Activated CD8-positive, alpha-beta memory T cell treated with anti-CD3 and anti-CD28 coated beads, Interleukin-2, amount 50 U/mL, for 24 hours (primary cell): ENCODE data around the gene MCF2L.
"Not testable (repeated sequence)": the region's sequence is repeated elsewhere in the genome, so short reads cannot be mapped to it uniquely, and the experiment has no call there.

Experiments used
- DNase-seq: peaks from one replicate; pipeline ENCODE4 v3.0.0-alpha.2; 2020; ENCODE audit errors: extremely low read depth

The MCF2L gene, protein sequence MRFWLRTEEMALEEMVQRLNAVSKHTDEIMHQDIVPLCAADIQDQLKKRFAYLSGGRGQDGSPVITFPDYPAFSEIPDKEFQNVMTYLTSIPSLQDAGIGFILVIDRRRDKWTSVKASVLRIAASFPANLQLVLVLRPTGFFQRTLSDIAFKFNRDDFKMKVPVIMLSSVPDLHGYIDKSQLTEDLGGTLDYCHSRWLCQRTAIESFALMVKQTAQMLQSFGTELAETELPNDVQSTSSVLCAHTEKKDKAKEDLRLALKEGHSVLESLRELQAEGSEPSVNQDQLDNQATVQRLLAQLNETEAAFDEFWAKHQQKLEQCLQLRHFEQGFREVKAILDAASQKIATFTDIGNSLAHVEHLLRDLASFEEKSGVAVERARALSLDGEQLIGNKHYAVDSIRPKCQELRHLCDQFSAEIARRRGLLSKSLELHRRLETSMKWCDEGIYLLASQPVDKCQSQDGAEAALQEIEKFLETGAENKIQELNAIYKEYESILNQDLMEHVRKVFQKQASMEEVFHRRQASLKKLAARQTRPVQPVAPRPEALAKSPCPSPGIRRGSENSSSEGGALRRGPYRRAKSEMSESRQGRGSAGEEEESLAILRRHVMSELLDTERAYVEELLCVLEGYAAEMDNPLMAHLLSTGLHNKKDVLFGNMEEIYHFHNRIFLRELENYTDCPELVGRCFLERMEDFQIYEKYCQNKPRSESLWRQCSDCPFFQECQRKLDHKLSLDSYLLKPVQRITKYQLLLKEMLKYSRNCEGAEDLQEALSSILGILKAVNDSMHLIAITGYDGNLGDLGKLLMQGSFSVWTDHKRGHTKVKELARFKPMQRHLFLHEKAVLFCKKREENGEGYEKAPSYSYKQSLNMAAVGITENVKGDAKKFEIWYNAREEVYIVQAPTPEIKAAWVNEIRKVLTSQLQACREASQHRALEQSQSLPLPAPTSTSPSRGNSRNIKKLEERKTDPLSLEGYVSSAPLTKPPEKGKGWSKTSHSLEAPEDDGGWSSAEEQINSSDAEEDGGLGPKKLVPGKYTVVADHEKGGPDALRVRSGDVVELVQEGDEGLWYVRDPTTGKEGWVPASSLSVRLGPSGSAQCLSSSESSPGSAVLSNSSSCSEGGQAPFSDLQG

DNA sequence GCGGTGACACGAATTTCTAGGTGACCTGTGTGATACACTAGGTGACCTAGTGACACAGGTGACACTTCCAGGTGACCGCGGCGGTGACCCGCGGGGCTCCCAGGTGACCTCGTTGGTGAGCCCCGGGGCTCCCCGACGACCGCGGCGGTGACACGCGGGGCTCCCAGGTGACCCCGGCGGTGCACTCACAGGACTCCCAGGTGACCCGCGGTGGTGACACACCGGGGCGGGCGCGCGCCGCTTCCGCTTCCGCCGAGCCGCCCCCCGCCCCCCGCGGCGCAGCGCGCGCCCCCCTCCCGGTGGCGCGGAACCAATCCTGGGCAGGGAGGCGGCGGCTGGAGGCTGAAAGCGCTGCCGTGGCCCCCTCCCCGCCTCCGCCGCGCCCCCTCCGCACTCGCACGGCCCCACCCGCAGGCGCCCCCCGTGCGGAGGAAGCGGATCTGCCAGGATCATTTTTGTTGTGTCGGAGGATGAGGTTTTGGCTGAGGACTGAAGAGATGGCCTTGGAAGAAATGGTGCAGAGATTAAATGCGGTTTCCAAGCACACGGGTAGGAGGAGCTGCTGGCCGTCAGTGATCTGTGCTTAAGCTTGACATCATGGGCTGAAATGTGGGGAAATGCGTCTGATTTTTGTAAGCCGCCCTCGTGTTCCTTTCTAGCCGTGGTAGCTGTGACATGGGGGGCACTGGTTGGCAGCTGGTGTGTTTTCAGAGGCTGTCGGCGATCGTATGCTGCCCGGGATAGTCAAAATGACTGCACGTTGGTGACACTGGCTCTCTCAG, at the start of gene MCF2L:
Gene MCF2L, plus strand, starts transcription at position 305 of the 782 bp plus-strand sequence. Its CDS starts 166 bp downstream, at position 471.
- DNase-seq: no peak

DNA sequence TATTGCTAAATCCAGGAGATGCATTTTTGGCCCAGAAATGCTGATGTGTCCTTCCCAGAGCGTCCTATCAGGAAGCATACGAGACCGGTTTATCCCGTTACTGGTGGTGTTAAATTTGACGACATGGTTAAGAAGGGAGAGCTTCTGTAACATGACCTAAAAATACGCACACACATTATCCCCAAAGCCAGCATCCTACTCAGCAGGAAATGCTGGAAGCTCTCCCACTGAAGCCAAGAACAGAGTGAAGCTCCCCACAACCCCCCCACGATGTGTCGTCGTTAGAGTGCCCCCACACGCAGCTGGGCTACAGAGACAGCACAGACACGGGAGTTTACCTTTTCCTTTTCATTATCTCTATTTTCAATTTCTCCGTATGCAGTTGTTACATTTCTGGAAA, 45.1 kb upstream of the MCF2L start:
- DNase-seq: no peak

DNA sequence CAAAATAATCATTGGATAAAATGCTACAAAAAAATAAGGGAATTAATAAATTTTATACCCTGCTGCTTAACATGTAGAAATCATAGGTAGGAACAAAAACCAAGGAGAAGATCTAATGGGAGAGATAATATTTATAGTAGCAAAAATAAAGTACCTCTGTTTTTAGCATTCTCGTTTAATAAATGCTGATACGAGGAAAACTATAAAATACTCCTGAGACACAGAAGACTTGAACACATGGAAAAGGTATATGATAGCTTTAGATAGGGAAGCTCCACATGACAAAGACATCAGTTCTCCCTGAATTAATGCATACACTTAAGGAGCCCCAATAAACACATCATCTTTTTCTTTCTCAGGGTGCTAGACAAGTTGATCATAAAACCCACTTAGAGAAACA, 44.6 kb upstream of the MCF2L start:
- DNase-seq: no peak

DNA sequence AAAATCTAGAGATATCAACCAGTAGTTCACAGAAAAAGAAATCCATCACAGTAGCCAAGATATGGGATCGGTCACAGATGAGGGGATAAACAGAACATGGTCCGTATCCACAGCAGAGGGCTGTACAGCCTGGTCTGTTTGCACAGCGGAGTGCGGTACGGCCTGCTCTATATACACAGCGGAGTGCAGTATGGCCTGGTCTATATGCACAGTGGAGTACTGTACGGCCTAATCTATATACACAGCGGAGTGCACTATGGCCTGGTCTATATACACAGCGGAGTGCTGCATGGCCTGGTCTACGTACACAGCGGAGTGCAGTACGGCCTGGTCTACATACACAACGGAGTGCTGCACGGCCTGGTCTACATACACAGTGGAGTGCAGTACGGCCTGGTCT, 43.0 kb upstream of the MCF2L start:
- no peak for DNase-seq

DNA sequence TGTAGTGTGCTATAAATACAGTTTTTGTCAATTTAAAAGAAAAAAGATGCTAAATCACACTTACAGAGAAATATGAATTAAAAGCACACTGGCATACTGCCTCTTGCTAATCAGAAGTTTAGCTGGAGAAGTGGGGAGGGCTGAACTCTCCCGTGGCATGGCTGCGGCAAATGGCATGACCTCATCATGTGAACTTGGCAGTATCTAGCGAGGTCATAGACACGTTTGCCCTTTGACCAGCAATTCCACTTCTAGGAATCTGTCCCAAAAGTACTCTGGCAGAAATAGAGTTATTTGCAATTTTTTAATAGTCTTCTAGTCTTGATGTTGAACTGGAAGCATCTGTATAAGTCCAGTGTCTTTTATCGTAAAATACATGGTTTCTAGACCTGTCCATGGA, 42.0 kb upstream of the MCF2L start:
- no peak for DNase-seq

DNA sequence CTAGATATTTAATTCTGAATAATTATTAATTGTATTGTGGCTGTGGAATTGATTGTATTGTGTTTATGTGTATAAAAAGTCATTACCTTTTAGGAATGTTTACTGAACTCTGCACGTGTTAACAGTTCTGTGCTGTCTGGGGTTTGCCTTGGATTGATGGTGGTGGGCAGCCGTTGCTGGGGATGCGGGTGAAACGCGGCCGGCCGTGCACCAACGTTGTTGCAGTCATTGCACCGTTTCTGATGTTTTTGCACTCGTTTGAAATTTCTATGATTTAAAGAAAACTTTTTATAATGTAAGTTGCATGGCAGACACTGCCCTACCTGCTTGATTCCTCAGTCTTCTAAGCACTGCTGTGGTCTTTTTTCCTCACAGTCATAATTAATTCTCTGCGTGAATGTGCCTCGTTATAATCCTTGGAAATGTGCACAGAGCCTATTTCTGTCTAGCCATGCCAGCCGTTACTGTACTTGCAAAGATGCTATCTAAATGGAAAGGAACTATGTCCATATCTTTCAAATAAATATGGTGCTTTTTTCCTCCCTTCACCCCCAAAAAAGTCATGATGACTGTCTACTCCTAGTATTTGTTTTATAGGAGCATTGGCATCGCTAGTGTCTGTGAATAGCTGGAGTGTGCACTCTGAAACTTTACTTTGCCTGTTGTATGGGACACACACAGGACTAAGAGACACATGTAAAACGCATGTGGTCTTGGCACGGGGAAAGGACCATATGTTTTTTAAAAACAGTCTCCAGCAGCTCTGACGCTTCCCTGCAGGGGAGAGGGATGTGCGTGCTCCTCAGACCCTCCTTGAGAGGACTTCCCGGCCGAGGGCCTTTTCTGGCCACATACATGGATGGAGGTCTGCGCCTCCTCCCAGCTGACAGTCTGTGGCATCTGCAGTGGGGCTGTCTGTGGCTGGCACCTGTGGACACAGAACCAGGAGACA, 40.7 kb upstream of the MCF2L start:
- DNase-seq: no peak

DNA sequence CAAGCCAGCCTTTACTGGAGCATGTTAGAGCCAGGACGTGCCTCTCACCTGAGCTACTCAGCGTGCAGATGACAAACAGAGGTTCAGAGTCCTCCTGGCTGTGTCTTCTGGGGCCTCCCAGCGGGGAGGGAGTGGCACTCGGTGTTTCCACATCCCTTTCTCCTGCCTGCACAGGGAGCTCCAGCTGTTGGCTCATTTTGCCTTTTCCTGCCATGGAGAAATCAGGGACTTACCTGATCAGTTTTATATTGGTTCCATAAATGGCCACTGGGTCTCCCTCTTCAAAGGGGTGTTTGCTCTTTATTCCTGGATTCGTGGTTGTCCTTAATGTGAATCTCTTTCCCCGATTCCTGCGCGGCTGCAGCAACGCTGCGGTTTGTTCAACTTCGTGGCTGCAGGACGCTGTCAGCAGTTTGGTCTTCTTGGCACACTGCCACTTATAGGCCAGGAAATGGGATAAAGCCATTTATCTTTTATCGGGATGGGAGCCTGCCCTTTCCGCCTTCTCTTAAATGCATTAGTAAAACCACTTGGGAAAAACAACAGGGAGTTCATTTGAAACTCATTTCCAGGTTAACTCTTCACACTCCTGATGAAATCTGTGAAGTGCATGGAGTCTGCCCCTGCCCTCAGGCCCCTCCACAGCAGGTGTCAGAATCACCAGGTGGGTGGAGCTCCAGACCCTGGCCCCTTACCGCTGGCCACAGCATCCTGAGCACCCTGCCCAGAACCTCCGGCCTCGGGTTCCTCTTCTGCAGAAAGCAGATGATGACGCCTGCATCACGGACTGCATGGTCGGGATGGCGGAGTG, 39.8 kb upstream of the MCF2L start:
- no peak for DNase-seq

DNA sequence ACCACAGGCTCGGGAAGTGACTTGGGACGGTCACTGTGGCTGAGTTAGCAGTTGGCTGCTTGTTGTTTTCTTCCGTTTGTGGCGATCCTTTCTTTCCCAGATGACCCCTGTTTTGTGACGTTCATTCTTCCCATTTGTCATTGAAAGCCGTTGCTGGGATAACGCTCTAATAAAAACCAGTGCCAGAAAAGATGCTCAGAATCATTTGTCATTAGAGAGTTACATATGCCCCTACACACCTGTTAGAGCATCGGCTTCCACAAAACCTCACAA, 39.3 kb upstream of the MCF2L start:
- no peak for DNase-seq

DNA sequence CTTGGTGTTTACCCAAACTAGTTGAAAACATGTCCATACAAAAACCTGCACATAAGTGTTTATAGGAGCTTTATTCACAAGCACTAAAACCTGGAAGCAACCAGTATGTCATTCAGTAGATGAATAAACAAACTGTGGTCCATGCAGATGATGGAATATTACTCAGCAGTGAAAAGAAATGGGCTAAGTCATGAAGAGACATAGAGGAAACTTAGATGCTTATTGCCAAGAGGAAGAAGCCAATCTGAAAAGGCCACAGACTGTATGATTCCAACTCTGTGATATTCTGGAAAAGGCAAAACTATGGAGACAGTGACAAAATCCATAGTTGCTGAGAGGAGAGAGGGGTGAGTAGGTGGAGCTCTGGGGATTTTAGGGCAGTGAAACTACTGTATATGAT, 38.8 kb upstream of the MCF2L start:
- no peak for DNase-seq

DNA sequence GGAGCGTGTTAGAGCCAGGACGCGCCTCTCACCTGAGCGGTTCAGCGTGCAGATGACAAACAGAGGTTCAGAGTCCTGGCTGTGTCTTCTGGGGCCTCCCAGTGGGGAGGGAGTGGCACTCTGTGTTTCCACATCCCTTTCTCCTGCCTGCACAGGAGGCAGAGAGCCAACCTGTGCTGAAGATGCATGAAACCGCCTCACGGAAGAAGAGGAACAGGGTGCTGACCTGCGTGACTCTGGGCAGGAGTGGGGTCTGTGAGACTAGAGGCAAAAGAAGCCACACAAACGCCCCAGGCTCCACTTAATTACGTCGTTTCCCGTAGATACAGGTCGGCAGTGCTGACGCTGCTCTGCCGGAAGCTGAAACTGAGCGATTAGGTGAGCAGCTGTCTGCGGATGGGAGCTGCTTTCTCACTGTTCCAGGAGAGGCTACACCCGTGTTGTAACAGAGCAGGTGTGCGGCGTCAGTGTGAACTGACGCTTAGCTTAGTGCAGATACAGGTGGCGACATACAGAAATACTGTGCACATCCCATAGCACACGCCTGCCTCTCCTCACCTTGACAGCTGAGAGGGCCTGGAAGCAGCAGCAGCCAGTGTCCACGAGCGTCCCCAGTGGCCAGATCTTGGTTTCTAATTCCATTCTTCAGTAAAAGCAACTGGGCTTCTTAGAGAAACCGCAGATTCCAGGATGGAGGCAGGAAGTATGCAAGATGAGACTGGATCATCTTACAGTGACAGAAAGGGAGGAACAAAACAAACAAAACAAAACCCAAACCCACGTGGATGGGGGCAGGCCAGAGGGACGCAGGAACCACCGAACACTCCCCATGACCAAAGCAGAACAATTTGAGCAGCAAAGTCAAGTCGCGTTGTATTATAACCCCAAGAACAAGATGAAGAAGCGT, 37.7 kb upstream of the MCF2L start:
- DNase-seq: no peak

DNA sequence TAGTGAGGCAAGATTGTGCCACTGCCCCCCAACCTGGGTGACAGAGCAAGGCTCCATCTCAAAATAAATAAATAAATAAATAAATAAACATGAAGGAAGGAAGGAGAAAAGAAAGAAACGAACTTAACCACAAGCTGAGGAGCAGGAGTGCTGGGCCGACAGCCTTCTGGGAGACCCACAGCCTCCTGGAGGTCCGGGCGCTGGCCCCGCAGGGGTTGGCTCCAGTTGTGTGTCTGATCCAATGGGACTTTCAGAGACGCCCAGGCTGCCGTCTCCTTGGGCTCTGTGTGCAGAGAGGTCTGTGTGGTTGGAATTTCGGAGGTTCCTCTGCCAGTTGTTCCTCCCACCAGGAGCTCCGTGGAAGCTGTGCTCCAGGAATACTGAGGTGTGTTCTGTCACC, 36.0 kb upstream of the MCF2L start:
- DNase-seq: no peak

DNA sequence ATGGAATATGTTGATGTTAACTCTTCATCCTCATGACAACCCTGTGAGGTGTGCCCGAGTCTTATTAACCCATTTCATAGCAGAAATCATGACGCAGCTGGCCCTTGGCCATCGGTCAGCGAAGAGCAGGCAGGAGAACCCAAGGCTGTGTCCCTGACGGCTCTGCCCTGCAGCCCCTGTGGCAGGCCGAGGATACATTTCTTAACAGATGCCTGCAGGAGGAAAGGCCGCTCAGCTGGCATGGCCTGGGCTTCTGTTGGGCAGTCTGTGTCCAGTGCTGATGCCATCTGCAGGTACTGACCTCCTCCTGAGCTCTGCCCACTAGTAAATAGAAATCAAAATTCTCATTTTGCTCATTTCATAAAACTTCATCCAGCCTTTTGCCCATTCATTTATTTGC, 35.4 kb upstream of the MCF2L start:
- no peak for DNase-seq

DNA sequence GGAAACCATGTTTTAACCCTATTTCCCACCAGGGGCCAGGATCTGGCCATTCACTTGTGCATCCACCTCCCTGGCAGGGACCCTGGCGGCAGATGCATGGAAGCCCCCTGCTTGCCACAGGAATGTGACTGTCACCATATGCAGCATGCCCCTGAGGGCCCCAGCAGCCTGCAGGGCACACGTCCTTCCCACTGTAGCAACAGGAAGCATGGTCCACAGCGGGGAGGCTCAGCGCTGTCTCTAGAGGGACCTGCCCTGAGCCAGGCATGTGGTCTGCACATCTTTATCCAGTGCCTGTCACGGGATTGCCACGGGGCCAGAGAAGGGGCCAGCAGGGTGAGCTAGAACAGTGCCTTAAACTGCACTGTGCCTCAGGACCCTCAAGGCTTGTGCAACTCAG, 34.9 kb upstream of the MCF2L start:
- DNase-seq: no peak

DNA sequence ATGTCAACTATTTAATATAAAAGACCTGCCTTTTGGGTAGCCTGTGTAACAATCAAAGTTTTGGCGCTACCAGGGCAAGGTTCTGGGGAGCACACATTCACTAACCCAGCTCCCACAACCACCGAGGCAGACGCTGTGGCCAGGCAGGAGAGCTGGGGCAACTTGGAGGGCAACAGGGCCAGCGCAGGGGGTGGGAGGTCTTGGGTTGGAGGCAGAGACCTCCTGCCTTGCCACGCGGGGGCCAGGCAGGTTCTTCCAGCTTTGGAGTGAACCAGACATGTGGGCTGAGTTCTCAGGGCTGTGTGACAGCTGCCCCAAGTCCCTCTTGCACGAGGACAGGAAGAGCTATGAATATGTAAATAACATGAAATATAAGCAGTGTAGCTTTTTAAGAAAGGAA, 30.3 kb upstream of the MCF2L start:
- no peak for DNase-seq

DNA sequence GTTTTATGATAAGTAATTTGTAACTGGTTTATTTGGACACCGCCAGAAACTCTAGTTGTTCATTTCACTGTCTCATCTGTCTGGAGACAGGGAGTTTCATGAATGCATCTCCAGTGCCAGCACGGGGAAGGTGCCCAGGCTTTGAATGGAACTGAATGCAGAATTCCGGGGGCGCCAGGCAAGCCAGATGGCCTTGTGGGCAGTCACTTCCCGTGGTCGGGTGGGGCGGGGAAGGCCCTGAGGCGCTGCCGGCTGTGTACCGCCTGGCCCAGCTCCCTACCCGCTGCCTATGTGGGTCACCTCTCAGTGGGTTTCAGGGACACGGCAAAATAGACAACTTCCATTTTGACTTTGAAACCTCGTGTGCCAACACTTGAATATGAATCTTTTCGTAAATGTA, 28.8 kb upstream of the MCF2L start:
- DNase-seq: no peak

DNA sequence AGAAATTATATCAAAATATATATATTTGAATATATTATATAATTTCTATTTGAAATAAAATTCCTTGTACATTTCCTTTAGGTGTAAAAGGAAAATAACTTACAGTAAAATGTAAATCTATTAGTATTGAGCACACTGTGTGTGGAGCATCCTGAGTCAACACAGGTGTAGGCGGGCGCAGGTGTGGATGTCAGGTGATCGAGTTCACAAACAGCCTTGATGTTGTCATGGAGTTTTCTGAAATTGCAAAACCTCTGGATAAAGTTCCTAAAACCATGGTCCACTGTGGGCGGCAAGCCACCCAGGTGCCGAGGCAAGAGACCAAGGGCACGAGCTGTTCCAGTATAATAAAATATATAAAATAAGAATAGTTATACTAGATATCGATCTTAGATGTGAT, 27.7 kb upstream of the MCF2L start:
- no peak for DNase-seq

DNA sequence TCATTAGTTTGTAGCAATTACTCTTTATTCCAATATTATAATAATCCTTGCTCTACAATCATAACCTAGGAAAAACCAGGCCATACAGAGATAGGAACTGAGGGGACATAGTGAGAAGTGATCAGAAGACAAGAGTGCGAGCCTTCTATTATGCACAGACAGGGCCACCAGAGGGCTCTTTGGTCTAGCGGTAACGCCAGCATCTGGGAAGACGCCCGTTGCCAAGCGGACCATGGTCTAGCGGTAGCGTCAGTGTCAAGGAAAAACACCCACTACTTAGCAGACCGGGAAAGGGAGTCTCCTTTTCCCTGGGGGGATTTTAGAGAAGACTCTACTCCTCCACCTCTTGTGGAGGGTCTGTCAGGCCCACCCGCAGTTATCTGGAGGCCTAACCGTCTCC, 27.2 kb upstream of the MCF2L start:
- not testable (repeated sequence) for DNase-seq

DNA sequence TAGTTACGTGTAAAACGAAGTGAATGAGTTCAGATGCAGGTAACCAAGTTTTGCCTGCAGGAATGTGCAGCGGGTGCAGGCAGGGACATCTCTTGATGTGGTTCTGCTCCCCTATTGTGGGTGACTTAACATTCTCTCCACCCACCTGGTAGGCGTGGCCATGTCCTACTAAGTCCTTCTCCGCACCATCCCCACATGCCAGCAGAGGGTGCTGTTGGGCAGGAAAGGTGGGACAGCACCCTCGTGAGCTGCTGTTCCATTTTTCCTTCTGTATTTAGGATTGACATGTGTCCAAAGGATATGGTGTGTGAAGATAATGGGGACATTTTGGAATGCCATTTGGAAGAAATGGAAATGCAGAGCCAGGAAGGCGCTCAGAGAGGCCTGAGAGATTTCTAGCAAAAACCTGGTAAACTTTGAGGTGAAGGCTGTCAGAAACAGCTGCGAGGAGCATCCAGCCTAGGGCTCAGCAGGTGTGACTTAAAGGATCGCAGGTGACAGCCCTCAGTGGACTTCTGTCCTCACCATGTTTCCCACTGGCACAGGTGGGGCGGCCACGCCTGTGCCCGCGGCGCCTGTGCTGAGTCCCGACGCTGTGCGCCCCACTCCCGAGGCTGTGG, 26.2 kb upstream of the MCF2L start:
- peak; percentile 92 for DNase-seq
